HUES64 (cell line): ENCODE measurements around the gene SLC35B3. TPM values are rescaled to one million over a fixed set of nuclear protein-coding genes. Genes with fewer than 3 reads are reported as not detected.
"Not testable (repeated sequence)": the region's sequence is repeated elsewhere in the genome, so short reads cannot be mapped to it uniquely, and the experiment has no call there.

ENCODE experiments used
- H3K27ac ChIP-seq: 2 replicates; pipeline ENCODE4 v1.7.0; 2013; ENCODE audit warnings: low read depth, low read length, inconsistent platforms
- H3K27me3 ChIP-seq: 2 replicates; pipeline ENCODE4 v1.6.1; 2013; ENCODE audit warnings: mild to moderate bottlenecking, low read length; ENCODE audit not compliant: insufficient read depth
- H3K36me3 ChIP-seq: 2 replicates; pipeline ENCODE4 v1.6.1; 2013; ENCODE audit warnings: mild to moderate bottlenecking, low read length; ENCODE audit not compliant: insufficient read depth
- H3K4me1 ChIP-seq: 2 replicates; pipeline ENCODE4 v1.6.1; 2013; ENCODE audit warnings: mild to moderate bottlenecking, low read length, moderate library complexity; ENCODE audit not compliant: insufficient read depth
- H3K4me3 ChIP-seq: 2 replicates; pipeline ENCODE4 v1.5.1; 2013; ENCODE audit warnings: mild to moderate bottlenecking, low read length, moderate library complexity
- H3K9ac ChIP-seq: 2 replicates; pipeline ENCODE4 v1.6.1; 2013; ENCODE audit warnings: mild to moderate bottlenecking, low read depth, low read length
- H3K9me3 ChIP-seq: 2 replicates; pipeline ENCODE4 v1.6.1; 2013; ENCODE audit warnings: low read depth, low read length; ENCODE audit not compliant: insufficient read depth
- WGBS: fragments of 150-250, 120-280 bp; methylation state at CpG from one replicate; pipeline ENCODE4 v1.1.7; 2013; ENCODE audit warnings: missing lambda C conversion rate; 5-methylcytosine and 5-hydroxymethylcytosine counted together
- polyA plus RNA-seq, 2 experiments: library from polyadenylated mRNA; stranded (reverse); fragments of 50-300 nt; gene quantifications; one replicate each; pipeline ENCODE4 v1.2.3, GENCODE V29; 2013

The SLC35B3 gene
- polyA plus RNA-seq (2013, experiment 1 of 2): 8.4 TPM
- 9.3 TPM for polyA plus RNA-seq (2013, experiment 2 of 2)

DNA sequence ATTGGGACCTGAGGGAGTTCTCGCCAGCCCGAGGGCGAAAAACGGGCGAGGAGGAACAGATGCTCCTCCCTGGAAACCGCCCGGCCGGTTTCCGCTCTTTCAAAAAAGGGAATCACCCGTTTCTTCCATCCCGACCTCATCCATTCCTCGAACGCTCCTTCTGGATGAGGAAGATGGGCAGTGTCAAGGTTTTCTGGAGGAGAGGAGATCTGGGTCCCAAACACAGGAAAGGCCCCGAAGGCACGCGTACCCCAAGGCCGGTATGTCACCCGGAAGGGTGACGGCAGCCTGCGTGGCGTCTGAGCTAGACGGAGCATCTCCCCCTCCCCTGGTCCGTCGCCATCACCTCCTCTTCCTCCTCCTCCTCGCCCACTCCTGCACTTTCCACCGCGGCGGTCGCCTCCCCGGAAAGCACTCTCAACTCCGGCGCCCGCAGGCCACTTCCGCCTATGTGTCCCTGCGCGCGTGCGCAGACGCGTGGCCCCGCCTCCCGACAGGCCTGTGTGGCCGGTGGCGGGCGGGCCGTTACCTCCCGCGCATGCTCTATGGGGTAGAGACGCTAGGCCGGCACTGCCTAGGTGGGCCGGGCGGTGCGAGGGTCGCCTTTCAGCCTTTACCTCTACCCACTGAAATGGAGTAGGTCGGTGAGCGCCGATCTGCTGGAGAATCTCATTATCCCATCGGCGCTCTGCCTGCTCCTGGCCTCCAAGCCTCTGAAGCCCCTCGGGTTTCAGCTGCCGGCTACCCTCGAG lies at the start of gene SLC35B3:
SLC35B3 (minus strand) TSS at position 453 of the 752 bp plus-strand sequence.
- H3K4me1 ChIP-seq: no peaks in the 10 kb centered on the region
- 0 out of 2 replicates have a peak, but pooled peaks cover 7% of the 10 kb centered on the region for H3K36me3 ChIP-seq
- no peaks in the 10 kb centered on the region for H3K9me3 ChIP-seq
- H3K4me3 ChIP-seq: peak within 1 kb of the TSS; percentile 93
- H3K9ac ChIP-seq: peak within 1 kb of the TSS; percentile 73
- peak within 1 kb of the TSS; percentile 63 for H3K27ac ChIP-seq
- H3K27me3 ChIP-seq: no peaks in the 10 kb centered on the region
- 3% methylated on average over 59 of the region's 62 CpGs for WGBS

DNA sequence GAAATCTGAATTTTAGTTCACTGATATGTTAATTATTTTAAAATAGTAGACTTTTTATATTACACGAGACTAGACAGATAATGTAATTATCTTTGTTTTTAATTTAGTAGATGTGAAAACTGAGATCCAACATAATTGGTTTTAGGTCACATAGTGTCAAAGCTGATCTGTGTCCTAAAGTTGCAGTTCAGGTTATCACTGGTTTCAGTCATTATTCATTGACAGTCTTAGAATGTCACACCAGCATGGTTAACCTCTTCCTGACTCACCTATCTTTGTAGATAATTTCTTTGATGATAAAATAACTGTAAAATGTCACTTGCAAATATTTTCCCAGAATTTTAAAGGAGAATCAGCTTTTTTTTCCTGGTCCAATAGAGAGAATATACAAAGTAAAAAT lies 48.3 kb upstream of the SLC35B3 start:
- no peak overlapping the region for H3K9ac ChIP-seq
- no peaks in the 10 kb centered on the region for H3K36me3 ChIP-seq
- no peak overlapping the region for H3K4me3 ChIP-seq
- H3K4me1 ChIP-seq: no peaks in the 10 kb centered on the region
- H3K9me3 ChIP-seq: no peaks in the 10 kb centered on the region
- no peaks in the 10 kb centered on the region for H3K27me3 ChIP-seq
- WGBS: 100% methylated on average over 1 of the region's 1 CpG
- no peak overlapping the region for H3K27ac ChIP-seq

DNA sequence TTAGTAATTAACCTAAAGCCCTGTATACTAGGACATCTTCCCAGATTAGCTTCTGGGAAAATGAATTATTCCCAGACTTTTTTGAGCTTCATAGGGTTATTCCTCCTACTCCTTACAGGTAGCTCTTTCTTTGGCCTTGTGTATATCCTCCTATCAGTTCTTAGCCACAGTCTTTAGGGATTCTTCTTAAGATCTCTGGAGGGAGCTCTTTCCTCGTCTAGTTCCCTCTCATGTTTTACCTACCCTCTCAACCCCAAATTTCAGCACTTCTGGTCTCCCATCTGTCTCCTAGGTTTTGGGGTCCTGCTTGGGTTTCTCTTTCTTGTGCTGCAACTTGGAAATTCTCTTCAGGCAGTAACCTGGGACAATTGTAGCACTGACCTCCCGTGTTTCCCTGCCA lies 46.4 kb upstream of the SLC35B3 start:
- H3K4me1 ChIP-seq: no peaks in the 10 kb centered on the region
- no peak overlapping the region for H3K9ac ChIP-seq
- H3K27me3 ChIP-seq: no peaks in the 10 kb centered on the region
- H3K27ac ChIP-seq: no peak overlapping the region
- WGBS: 40% methylated on average over 2 of the region's 2 CpGs
- H3K4me3 ChIP-seq: no peak overlapping the region
- H3K9me3 ChIP-seq: no peaks in the 10 kb centered on the region
- no peaks in the 10 kb centered on the region for H3K36me3 ChIP-seq

DNA sequence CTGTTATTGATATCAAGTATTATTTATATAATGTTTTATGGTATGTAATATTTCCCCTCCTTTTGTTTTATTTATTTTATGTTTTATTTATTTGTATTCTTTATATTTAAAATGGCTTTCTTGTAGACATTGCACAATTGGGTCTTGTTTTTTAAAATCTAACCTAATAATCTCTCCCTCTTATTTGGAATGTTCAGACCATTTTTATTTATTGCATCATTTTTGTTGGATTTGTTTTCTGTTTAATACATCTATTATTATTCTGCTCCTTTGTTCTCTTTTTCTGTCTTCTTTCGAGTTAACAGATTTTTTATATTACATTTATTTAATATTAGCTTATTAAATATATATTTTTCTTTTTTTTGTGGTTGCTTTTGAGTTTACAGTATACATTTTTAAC lies 43.1 kb upstream of the SLC35B3 start:
- Histone ChIP-seq H3K27me3 (no peaks in the 10 kb centered on the region), H3K9me3 (no peaks in the 10 kb centered on the region), H3K9ac (no peak overlapping the region), H3K4me3 (no peak overlapping the region), H3K27ac (no peak overlapping the region), H3K4me1 (no peaks in the 10 kb centered on the region), H3K36me3 (no peaks in the 10 kb centered on the region)
- WGBS: no CpG with 5 or more reads among the region's 1 CpG

DNA sequence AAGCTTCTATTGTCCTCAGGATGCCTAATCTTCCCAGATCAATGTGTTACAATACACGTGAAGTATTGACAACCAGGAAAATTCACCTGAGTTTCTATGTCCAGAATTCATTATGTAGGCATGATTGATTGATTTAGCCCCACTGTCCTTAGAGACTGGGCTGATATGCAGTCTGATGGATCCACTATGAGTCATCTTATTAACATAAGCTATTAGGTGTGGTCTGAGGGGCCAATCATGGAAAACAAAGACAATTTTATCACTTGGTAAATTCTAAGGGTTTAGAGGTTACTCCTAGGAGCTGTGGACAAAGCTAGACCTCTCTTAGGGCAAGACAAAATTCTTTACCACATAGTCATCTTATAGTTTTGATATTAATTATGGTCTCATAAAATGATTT lies 41.3 kb upstream of the SLC35B3 start:
- Histone ChIP-seq H3K36me3 (no peaks in the 10 kb centered on the region), H3K4me3 (no peak overlapping the region), H3K27me3 (no peaks in the 10 kb centered on the region), H3K9me3 (no peaks in the 10 kb centered on the region), H3K9ac (no peak overlapping the region), H3K27ac (no peak overlapping the region), H3K4me1 (no peaks in the 10 kb centered on the region)
- WGBS: 100% methylated on average over 1 of the region's 1 CpG

DNA sequence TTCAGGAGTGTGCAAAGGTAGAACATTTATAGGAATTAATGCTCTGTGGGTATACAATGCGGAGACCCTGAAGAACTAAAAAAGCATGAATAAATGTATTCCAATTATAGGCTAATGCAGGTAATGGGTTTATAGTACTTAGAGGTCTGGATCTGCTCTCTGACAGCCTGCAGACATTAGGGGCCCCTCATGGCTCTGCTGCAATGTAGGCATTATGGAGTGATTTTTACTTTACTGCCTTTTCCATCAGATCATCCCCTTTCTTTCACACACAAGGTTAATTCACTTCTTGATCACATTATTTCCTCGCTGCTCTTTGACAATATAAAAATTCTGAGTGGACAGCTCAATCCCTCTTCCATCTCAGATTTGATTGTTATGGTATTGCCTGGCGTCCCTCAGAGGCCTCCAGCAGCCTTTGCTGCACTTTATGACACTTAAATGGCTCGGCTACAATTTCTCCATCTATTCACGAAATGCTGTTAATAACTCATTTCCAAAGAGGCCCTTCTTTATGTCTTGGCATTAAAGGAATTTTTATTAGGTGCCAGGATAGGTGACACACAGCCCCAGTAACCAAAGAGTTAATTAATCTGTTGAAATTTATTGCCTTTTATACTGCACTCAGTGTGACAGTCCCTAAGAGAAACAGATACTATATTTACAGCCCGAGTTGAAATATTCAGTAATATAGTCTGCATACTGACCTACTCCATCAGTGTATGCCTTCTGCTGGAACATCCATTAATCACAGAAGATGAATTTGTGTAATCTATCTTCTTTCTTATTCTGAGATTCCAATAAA lies 33.4 kb upstream of the SLC35B3 start:
- no peaks in the 10 kb centered on the region for H3K9me3 ChIP-seq
- H3K27ac ChIP-seq: no peak overlapping the region
- H3K4me1 ChIP-seq: no peaks in the 10 kb centered on the region
- no peak overlapping the region for H3K4me3 ChIP-seq
- WGBS: 91% methylated on average over 6 of the region's 6 CpGs
- H3K36me3 ChIP-seq: no peaks in the 10 kb centered on the region
- H3K9ac ChIP-seq: no peak overlapping the region
- H3K27me3 ChIP-seq: no peaks in the 10 kb centered on the region

DNA sequence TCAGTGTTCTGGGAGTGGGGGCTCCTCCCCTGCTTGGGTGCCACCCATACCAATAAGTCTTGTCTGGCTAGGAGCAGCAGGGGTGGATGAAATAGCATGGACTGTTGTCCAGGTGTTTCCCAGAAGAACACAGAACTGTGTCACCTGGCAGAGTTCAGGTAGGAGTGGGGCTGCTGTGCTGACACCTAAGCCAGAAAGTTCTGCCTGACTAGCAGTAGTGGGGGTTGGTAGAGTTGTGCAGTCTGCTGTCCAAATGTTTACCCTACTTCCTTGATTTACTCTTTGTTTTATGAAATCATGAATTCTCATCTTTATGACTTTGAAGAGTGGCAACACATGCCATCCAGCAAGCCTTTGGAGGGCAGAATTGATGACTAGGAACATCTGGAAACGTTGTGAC lies 27.3 kb upstream of the SLC35B3 start:
- no peaks in the 10 kb centered on the region for H3K9me3 ChIP-seq

DNA sequence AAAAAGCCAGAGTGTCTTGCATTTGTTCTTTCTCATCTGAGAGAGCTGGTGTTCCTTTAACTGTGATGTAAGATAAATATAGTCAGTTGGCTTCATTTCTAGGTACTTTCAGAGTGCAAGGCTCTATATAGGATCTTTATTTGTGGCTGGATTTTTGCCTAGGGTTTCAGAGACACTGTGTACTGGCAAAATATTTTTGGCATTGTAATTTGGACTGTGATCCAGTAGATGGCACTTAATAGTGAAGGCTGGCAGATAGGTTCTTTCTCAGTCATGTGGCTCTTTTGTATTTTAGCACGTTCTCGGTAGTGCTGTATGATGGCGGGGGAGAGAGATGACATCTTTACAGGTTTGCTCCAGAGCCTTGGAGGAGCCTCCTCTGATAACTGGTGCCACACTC lies 26.8 kb upstream of the SLC35B3 start:
- Histone ChIP-seq H3K27ac (no peak overlapping the region), H3K4me3 (no peak overlapping the region), H3K9me3 (no peaks in the 10 kb centered on the region), H3K4me1 (no peaks in the 10 kb centered on the region), H3K9ac (no peak overlapping the region), H3K27me3 (no peaks in the 10 kb centered on the region), H3K36me3 (no peaks in the 10 kb centered on the region)
- 91% methylated on average over 3 of the region's 3 CpGs for WGBS

More for the DNA sequence above, 27.3 kb upstream of the SLC35B3 start:
- Histone ChIP-seq H3K9ac (no peak overlapping the region), H3K4me3 (no peak overlapping the region), H3K27ac (no peak overlapping the region), H3K4me1 (no peaks in the 10 kb centered on the region), H3K27me3 (no peaks in the 10 kb centered on the region), H3K36me3 (no peaks in the 10 kb centered on the region)
- 83% methylated on average over 1 of the region's 1 CpG for WGBS

DNA sequence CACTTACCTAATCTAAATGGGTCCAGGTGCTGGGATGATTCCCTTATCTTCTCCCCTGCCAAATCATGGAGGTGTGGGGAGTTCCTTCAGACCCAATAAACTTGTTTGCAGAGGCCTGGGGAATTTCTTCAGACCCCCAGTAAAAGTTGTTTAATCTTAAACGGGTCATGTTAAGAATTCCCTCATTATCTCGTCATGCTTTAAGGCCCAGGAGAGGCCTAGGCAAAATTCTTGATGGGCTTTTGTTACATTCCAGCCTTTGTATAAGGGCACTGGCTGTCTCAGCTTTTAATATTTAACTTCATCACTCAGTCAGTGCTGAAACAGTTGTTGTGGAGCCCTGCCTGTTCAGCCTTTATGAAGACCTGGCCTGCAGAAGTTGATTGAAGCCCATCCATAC lies 11.0 kb upstream of the SLC35B3 start:
- no peaks in the 10 kb centered on the region for H3K36me3 ChIP-seq
- H3K9me3 ChIP-seq: no peaks in the 10 kb centered on the region
- H3K4me1 ChIP-seq: no peaks in the 10 kb centered on the region
- H3K27ac ChIP-seq: no peak overlapping the region
- H3K27me3 ChIP-seq: no peaks in the 10 kb centered on the region
- 89% methylated on average over 2 of the region's 2 CpGs for WGBS
- no peak overlapping the region for H3K4me3 ChIP-seq
- H3K9ac ChIP-seq: no peak overlapping the region

DNA sequence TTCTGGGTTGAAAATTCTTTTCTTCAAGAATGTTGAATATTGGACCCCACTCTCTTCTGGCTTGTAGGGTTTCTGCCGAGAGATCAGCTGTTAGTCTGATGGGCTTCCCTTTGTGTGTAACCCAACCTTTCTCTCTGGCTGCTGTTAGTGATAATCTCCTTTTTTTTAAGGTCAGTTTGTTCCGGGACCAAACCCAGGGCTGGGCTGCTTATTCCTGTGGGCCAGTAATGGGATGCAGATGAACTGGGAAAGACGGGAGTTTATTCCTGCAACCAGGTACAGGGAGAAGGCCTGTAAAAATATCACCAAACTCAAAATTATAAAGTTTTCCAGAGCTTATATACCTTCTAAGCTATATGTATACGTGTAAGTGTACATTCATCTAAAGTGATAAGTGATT lies 10.6 kb upstream of the SLC35B3 start:
- WGBS: 56% methylated on average over 2 of the region's 4 CpGs
- not testable (repeated sequence) for H3K4me1 ChIP-seq, H3K27ac ChIP-seq, H3K4me3 ChIP-seq, H3K27me3 ChIP-seq, H3K9me3 ChIP-seq, H3K9ac ChIP-seq, H3K36me3 ChIP-seq

DNA sequence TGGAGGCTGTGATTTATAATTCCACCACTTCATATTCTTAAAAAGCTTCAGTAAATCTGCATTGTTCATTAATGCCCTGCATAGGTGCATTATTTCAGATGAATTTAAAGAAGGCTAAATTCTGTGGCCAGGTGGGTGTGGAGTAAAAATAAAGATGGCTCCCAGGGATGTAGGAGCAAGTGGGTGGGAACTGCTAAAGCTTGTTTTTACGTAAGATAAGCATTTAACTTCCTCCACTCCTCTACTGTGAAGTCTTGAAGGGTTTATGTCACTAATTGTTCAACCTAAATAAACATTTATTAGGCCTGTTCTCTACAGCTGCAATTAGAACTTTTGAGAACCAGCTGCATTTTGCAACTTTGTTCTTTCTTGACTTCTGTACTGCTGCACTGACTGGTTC lies 6.8 kb upstream of the SLC35B3 start:
- Histone ChIP-seq H3K36me3 (no peaks in the 10 kb centered on the region), H3K4me1 (no peaks in the 10 kb centered on the region), H3K4me3 (no peak overlapping the region), H3K9me3 (no peaks in the 10 kb centered on the region), H3K9ac (no peak overlapping the region), H3K27ac (no peak overlapping the region), H3K27me3 (no peaks in the 10 kb centered on the region)
- WGBS: no CpG with 5 or more reads among the region's 1 CpG
